Heart left ventricle (tissue), 16 donors: ENCODE results near the gene HDGFL2. TPM values are rescaled to one million over a fixed set of nuclear protein-coding genes. Genes with fewer than 3 reads are reported as not detected.
"Not testable (repeated sequence)": the region's sequence is repeated elsewhere in the genome, so short reads cannot be mapped to it uniquely, and the experiment has no call there.

Source experiments
- ATAC-seq, 4 donors: fragments of 200-7000 bp; cut with Tn5 transposase; one replicate each; pipeline ENCODE4 v1.9.1; 2020 to 2022; ENCODE audit warnings: moderate library complexity in 4 of 4, mild to moderate bottlenecking in 3 of 4, moderate number of reproducible peaks in 1 of 4
- DNase-seq, 5 donors: peaks; one replicate each; pipeline ENCODE4 v3.0.0-alpha.2; 2020
- H3K27ac ChIP-seq, 12 donors: fragments of 200-600 bp; sonication (generic) in 4 of 12; one replicate each; pipeline versions ENCODE4 v1.5.0 to v1.8.0; 2016 to 2022; ENCODE audit warnings: mild to moderate bottlenecking in 2 of 12
- H3K27me3 ChIP-seq, 9 donors: fragments of 200-600 bp; sonication (generic) in 2 of 9; one replicate each; pipeline versions ENCODE4 v1.5.1 to v1.8.0; 2016 to 2022; ENCODE audit warnings: mild to moderate bottlenecking in 3 of 9
- H3K36me3 ChIP-seq, 9 donors: fragments of 200-600 bp; sonication (generic) in 2 of 9; one replicate each; pipeline versions ENCODE4 v1.5.0 to v1.8.0; 2018 to 2022; ENCODE audit warnings: mild to moderate bottlenecking in 2 of 9
- H3K4me1 ChIP-seq, 12 donors: fragments of 200-600 bp; sonication (generic) in 4 of 12; one replicate each; pipeline versions ENCODE4 v1.5.0 to v1.8.0; 2016 to 2022; ENCODE audit warnings: mild to moderate bottlenecking in 3 of 12
- H3K4me3 ChIP-seq, 12 donors: fragments of 200-600 bp; sonication (generic) in 4 of 12; one replicate each; pipeline versions ENCODE4 v1.5.0 to v1.8.0; 2017 to 2022; ENCODE audit warnings: mild to moderate bottlenecking in 9 of 12, moderate library complexity in 4 of 12
- H3K9me3 ChIP-seq, 12 donors: fragments of 200-600 bp; sonication (generic) in 4 of 12; one replicate each; pipeline versions ENCODE4 v1.5.0 to v1.8.0; 2016 to 2022; ENCODE audit warnings: mild to moderate bottlenecking in 1 of 12
- CTCF ChIP-seq, 12 donors: fragments of 200-600 bp; sonication (generic) in 4 of 12; IDR thresholded peaks; one replicate each; pipeline versions ENCODE4 v1.5.0 to v1.8.0; 2018 to 2022; ENCODE audit warnings: antibody characterized with exemption in 12 of 12, mild to moderate bottlenecking in 5 of 12
- POLR2A ChIP-seq, 2 donors: fragments of 450-650 bp; IDR thresholded peaks; one replicate each; pipeline ENCODE4 v1.6.1; 2017; ENCODE audit warnings: antibody characterized with exemption in 2 of 2, mild to moderate bottlenecking in 2 of 2, moderate library complexity in 2 of 2
- WGBS, 4 donors: extraction: QIAGEN DNeasy Blood & Tissue Kit in 2 of 4; methylation state at CpG; one replicate each; pipeline versions ENCODE4 v1.1.5 to v1.1.7; 2013 to 2018; 5-methylcytosine and 5-hydroxymethylcytosine counted together
- intact Hi-C, 10 donors: fragments of 100-400 bp; cut with DNase I; formaldehyde crosslinking; loops; one replicate each; pipeline versions ENCODE4 v1.11.1 to v1.14.2; 2022
- polyA plus RNA-seq, 2 donors: library from polyadenylated mRNA; stranded (reverse); fragments of 200-250 nt; gene quantifications; one replicate each; pipeline ENCODE4 v1.2.3, GENCODE V29; 2013
- total RNA-seq, 9 donors: library from RNA; depleted of rRNA in 2 of 9; stranded (reverse); fragments of >200 nt in 2 of 9; fragmentation: NEBNext Ultra II Directional in 3 of 9; extraction: Animal tissue kit (Norgen Biotek cat#: 25700) in 3 of 9; gene quantifications; one replicate each; pipeline versions ENCODE4 v1.1.0 to v1.2.4, GENCODE V29; 2016 to 2023
- donor health status: ischemic (EF 13 %, LVEDD 7.1; RV severe dilation, severe dysfunction).
- donor health status: healthy with polysubstance abuse.
- donor health status: DM: no; HTN: yes; CAD: no.
- donor health status: DM: no; HTN: no; CAD: no.
- donor health status: ischemic (EF 25% LVEDD 6.9; RV normal size, moderate dysfunction).
- donor health status: ischemic (EF 25% LVEDD 5.7; RV mildly dilated, moderate dysfunction).
- donor health status: healthy.
- donor health status: DM: yes; HTN: yes; CAD: no.
- donor health status: ischemic (EF 35%, LVEDD 5.7; RV mildly dilated, moderate dysfunction).
- donor health status: nonischemic (EF 11% LVEDD 7.7; RV severe dilation, severe dysfunction).
- donor health status: DM: yes; HTN: yes; CAD: no.
- donor health status: PGD.
- donor health status: ischemic (EF 29% LVEDD 5.4; RV normal size, mild dysfunction).
- donor health status: nonischemic (EF 23%, LVEDD 6.1; RV moderate dilation, normal function).

HDGFL2 gene
- total and polyA plus RNA-seq, 11 donors, result 20.8 to 235 (median 30.7) TPM

- 50 to 79% (median 71%) methylated on average over 15 to 53 of the region's 53 CpGs for WGBS, 4 donors
- DNase-seq (peak in 4 of 5 donors; percentile 34 to 80 (median 58)), ATAC-seq (no peak)
- peaks cover 0 to 7% (median 0%) of the 10 kb centered on the region in 9 donors for H3K36me3 ChIP-seq
- H3K9me3 ChIP-seq, result no peaks in the 10 kb centered on the region
- no peak overlapping the region for H3K4me3 ChIP-seq
- intact Hi-C loops, result loop anchor here in 5 of 10 donors (10.0 kb wide), 2 partner anchors 249 to 259 kb away; partner anchors contain the start of gene SHD (in 2 of the 5)
- no peak for TF ChIP-seq POLR2A (IDR thresholded peaks at IDR 0.05)
- TF ChIP-seq CTCF (IDR thresholded peaks at IDR 0.05), result peak; percentile 46 to 71 (median 58)
- H3K4me1 ChIP-seq, result peaks cover 0 to 20% (median 12%) of the 10 kb centered on the region in 12 donors
- no peaks in the 10 kb centered on the region for H3K27me3 ChIP-seq
- H3K27ac ChIP-seq, result no peak overlapping the region
Measured at GRCh38 chr19:4523306-4524110, 51.4 kb downstream of the HDGFL2 start.

GRCh38 chr19:4524808-4525562 is 52.9 kb downstream of the HDGFL2 start:
- Histone ChIP-seq H3K36me3 (peaks cover 0 to 7% (median 0%) of the 10 kb centered on the region in 9 donors), H3K27me3 (no peaks in the 10 kb centered on the region), H3K27ac (no peak overlapping the region), H3K4me3 (peak overlapping the region in 1 of 12 donors; percentile 15), H3K9me3 (no peaks in the 10 kb centered on the region), H3K4me1 (peaks cover 0 to 5% (median under 1%) of the 10 kb centered on the region in 12 donors)
- WGBS, 4 donors, result 67 to 73% (median 72%) methylated on average over 23 of the region's 23 CpGs
- ATAC-seq, result peak in 3 of 4 donors; percentile 46 to 60 (median 58)
- peak in 4 of 5 donors; percentile 43 to 71 (median 54) for DNase-seq
- no peak for TF ChIP-seq POLR2A (IDR thresholded peaks at IDR 0.05)
- peak; percentile 61 to 79 (median 72) for TF ChIP-seq CTCF (IDR thresholded peaks at IDR 0.05)
- intact Hi-C loops, result loop anchor here in 5 of 10 donors (10.0 kb wide), 2 partner anchors 250 to 260 kb away; partner anchors contain the start of gene SHD (in 2 of the 5)

- intact Hi-C loops, result loop anchor here in 5 of 10 donors (10.0 kb wide), 2 partner anchors 251 to 261 kb away; partner anchors contain the start of gene SHD (in 2 of the 5)
- Histone ChIP-seq H3K27me3 (no peaks in the 10 kb centered on the region), H3K4me1 (peaks cover 0 to 4% (median 0%) of the 10 kb centered on the region in 12 donors), H3K4me3 (peak overlapping the region in 1 of 12 donors; percentile 15), H3K27ac (no peak overlapping the region), H3K36me3 (peaks cover 0 to 7% (median 0%) of the 10 kb centered on the region in 9 donors), H3K9me3 (no peaks in the 10 kb centered on the region)
- 51 to 71% (median 63%) methylated on average over 14 to 23 of the region's 23 CpGs for WGBS, 4 donors
- ATAC-seq (peak in 1 of 4 donors; percentile 10), DNase-seq (peak in 1 of 5 donors; percentile 14)
- TF ChIP-seq CTCF (IDR thresholded peaks at IDR 0.05) (no peak), POLR2A (IDR thresholded peaks at IDR 0.05) (no peak)
Measured at GRCh38 chr19:4525563-4526002, 53.5 kb downstream of the HDGFL2 start.

GRCh38 chr19:4527377-4527776 is 55.3 kb downstream of the HDGFL2 start:
- 80 to 90% (median 86%) methylated on average over 8 of the region's 8 CpGs for WGBS, 4 donors

More at GRCh38 chr19:4527377-4527776, 55.3 kb downstream of the HDGFL2 start:
- H3K36me3 ChIP-seq, H3K27me3 ChIP-seq, DNase-seq, ATAC-seq, H3K4me3 ChIP-seq, H3K27ac ChIP-seq, H3K9me3 ChIP-seq, H3K4me1 ChIP-seq: not testable (repeated sequence)
- intact Hi-C loops, result loop anchor here in 5 of 10 donors (10.0 kb wide), 2 partner anchors 253 to 263 kb away; partner anchors contain the start of gene SHD (in 2 of the 5)
